Glutamatergic neuron (in vitro differentiated cells): ENCODE data around the gene STAB2. TPM values are rescaled to one million over a fixed set of nuclear protein-coding genes. Genes with fewer than 3 reads are reported as not detected.
"Not testable (repeated sequence)": the region's sequence is repeated elsewhere in the genome, so short reads cannot be mapped to it uniquely, and the experiment has no call there.

Source experiments
- DNase-seq: peaks from one replicate; pipeline ENCODE4 v3.0.0; 2022
- H3K27ac Mint-ChIP-seq: one replicate; pipeline ENCODE4 v1.8.0; 2020; ENCODE audit warnings: mild to moderate bottlenecking, mixed read lengths, inconsistent platforms; ENCODE audit not compliant: unreplicated experiment
- H3K27me3 Mint-ChIP-seq: one replicate; pipeline ENCODE4 v1.8.0; 2020; ENCODE audit warnings: mild to moderate bottlenecking, moderate library complexity, mixed read lengths, inconsistent platforms; ENCODE audit not compliant: unreplicated experiment
- H3K36me3 Mint-ChIP-seq: one replicate; pipeline ENCODE4 v1.8.0; 2020; ENCODE audit warnings: mild to moderate bottlenecking, mixed read lengths, inconsistent platforms; ENCODE audit not compliant: unreplicated experiment
- H3K4me1 Mint-ChIP-seq: one replicate; pipeline ENCODE4 v1.8.0; 2020; ENCODE audit warnings: mild to moderate bottlenecking, low read depth, mixed read lengths, inconsistent platforms; ENCODE audit not compliant: unreplicated experiment
- H3K4me3 Mint-ChIP-seq: one replicate; pipeline ENCODE4 v1.8.0; 2020; ENCODE audit warnings: mild to moderate bottlenecking, mixed read lengths, inconsistent platforms; ENCODE audit not compliant: unreplicated experiment
- H3K9me3 Mint-ChIP-seq: one replicate; pipeline ENCODE4 v1.8.0; 2020; ENCODE audit warnings: mild to moderate bottlenecking, moderate library complexity, mixed read lengths, inconsistent platforms; ENCODE audit not compliant: unreplicated experiment
- total RNA-seq: library from RNA; stranded (reverse); fragmentation: NEBNext Ultra II Directional; extraction: Animal tissue kit (Norgen Biotek cat#: 25700); gene quantifications from one replicate; pipeline ENCODE4 v1.2.1, GENCODE V29; 2021; ENCODE audit not compliant: unreplicated experiment
- TF ChIP-seq, protein P1 (sequence below): fragments of 200-600 bp; sonication (generic); IDR thresholded peaks from one replicate; pipeline ENCODE4 v1.5.0; 2021; ENCODE audit not compliant: partially characterized antibody, unreplicated experiment

STAB2 gene
- total RNA-seq, 1 donor from 2014 or later = not detected

DNA sequence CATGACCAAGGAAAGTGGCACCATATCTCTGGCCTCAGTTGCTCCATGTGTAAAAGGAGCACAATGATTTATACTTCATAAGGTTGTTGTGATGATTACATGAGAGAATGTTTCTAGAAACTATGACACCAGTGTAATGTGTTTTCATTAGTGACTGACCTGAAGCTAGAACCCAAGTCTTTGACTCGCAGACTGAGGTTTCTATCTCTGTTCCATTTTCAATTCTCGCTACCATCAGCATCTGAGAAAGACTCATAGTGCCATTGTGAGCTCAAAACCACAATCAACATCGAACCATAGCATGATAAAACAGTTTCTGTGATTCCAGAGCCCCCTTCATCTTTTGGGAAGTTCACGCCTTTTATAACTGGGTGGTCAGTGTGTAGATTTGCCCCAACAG, 53.8 kb downstream of the STAB2 start:
- Mint-ChIP-seq H3K4me3 (no peak overlapping the region), H3K36me3 (no peaks in the 10 kb centered on the region), H3K27ac (no peak overlapping the region), H3K27me3 (no peaks in the 10 kb centered on the region), H3K9me3 (no peaks in the 10 kb centered on the region), H3K4me1 (no peaks in the 10 kb centered on the region)
- TF ChIP-seq, protein P1, sequence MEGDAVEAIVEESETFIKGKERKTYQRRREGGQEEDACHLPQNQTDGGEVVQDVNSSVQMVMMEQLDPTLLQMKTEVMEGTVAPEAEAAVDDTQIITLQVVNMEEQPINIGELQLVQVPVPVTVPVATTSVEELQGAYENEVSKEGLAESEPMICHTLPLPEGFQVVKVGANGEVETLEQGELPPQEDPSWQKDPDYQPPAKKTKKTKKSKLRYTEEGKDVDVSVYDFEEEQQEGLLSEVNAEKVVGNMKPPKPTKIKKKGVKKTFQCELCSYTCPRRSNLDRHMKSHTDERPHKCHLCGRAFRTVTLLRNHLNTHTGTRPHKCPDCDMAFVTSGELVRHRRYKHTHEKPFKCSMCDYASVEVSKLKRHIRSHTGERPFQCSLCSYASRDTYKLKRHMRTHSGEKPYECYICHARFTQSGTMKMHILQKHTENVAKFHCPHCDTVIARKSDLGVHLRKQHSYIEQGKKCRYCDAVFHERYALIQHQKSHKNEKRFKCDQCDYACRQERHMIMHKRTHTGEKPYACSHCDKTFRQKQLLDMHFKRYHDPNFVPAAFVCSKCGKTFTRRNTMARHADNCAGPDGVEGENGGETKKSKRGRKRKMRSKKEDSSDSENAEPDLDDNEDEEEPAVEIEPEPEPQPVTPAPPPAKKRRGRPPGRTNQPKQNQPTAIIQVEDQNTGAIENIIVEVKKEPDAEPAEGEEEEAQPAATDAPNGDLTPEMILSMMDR = no peak
- DNase-seq = no peak

DNA sequence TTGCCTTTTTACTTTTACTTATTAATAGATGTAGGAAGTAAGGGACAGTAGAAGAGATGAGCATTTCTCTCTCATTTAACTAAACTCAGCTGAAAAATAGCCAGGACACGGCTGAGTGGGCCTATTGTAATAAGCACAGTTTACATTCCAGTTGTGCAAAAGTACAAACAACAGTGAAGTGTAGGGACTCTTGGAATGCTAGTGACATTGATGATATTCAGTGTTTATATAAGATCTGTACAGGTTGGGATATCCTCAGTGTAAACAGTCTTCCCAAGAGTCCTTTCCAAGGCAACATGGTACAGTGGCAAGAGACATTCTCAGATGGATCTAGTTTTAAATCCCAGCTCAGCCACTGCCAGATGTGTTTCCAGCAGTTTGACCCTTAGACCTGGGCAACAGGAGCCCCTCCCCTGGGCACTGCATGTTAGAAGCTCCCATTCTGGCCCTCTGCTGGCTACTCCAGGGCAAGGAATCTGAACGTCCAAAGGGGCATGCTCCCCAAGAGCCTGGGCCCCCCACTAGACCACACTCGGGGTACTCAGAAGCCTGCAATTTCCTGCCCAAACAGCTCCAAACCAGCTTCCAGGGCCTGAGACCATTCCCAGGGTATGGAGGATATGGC, 55.3 kb downstream of the STAB2 start:
- Mint-ChIP-seq H3K9me3 (peaks cover 2% of the 10 kb centered on the region), H3K27me3 (no peaks in the 10 kb centered on the region), H3K4me3 (no peak overlapping the region), H3K36me3 (no peaks in the 10 kb centered on the region), H3K4me1 (peaks cover 2% of the 10 kb centered on the region), H3K27ac (no peak overlapping the region)
- DNase-seq = no peak
- TF ChIP-seq, protein P1 = no peak

DNA sequence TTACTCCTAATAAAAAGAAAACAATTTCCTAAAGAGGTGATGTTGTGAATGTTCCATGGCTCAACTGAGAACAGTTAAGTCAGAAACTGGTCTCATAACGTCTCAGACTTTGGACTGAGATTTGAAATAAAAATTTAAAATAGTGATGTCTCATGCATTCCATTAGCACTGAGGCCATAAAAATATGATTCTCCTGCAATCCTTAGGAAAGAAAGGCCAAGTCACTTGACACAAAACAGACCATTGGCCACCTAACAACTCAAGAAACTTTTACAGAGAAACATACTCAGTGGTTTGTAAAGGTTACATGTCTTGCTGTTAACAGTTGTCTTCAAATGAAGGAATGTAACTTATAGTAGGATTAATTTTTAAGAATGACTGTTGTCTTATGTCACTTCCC, 58.1 kb downstream of the STAB2 start:
- no peak for DNase-seq
- H3K4me1 Mint-ChIP-seq = peaks cover 2% of the 10 kb centered on the region
- TF ChIP-seq, protein P1 = no peak
- H3K36me3 Mint-ChIP-seq = no peaks in the 10 kb centered on the region
- no peak overlapping the region for H3K27ac Mint-ChIP-seq
- no peak overlapping the region for H3K4me3 Mint-ChIP-seq
- H3K27me3 Mint-ChIP-seq = no peaks in the 10 kb centered on the region
- H3K9me3 Mint-ChIP-seq = peaks cover 3% of the 10 kb centered on the region

DNA sequence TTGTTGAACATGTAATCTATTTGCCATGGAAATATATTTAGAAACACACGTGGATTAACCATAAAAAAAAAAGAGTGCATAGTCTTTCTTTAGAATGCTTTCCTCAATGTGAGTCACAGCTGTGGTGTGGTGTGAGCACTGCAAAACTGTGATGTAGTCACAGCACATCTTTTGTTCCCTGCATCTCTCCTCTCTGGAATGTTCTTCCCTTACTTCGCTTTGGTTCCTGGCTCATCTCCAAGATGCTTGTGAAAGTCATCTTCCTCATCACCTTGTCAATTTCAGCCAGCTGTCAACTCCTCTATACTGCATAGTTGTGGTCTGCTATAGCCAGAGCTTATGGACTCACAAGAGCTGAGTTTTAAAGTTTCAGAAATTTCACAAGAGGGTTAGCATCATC, 60.2 kb downstream of the STAB2 start:
- no peak overlapping the region for H3K4me3 Mint-ChIP-seq
- peaks cover 2% of the 10 kb centered on the region for H3K4me1 Mint-ChIP-seq
- no peaks in the 10 kb centered on the region for H3K36me3 Mint-ChIP-seq
- H3K27me3 Mint-ChIP-seq = no peaks in the 10 kb centered on the region
- TF ChIP-seq, protein P1 = no peak
- peaks cover 3% of the 10 kb centered on the region for H3K9me3 Mint-ChIP-seq
- H3K27ac Mint-ChIP-seq = no peak overlapping the region
- DNase-seq = no peak

DNA sequence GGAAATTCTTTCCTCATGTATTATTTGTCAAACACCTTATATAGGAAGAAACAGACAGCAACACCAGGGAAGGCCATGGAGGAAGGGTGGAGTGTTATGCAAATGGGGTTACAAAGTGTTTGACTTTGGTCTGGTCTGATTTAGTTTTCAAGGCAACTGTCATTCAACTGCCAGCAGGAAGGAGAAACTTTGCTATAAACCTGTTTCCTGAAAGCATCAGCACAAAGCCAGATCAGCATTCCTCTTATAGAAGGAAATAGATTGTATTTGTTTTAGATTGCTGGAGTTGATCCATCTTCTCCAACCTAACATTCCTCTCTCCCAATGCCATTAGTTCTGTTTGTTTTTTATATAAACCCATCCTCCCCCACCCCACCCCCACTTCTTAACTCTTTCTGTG, 65.7 kb downstream of the STAB2 start:
- H3K27me3 Mint-ChIP-seq = no peaks in the 10 kb centered on the region
- TF ChIP-seq, protein P1 = no peak
- no peaks in the 10 kb centered on the region for H3K9me3 Mint-ChIP-seq
- H3K4me3 Mint-ChIP-seq = no peak overlapping the region
- no peaks in the 10 kb centered on the region for H3K36me3 Mint-ChIP-seq
- no peaks in the 10 kb centered on the region for H3K4me1 Mint-ChIP-seq
- no peak overlapping the region for H3K27ac Mint-ChIP-seq
- DNase-seq = no peak

DNA sequence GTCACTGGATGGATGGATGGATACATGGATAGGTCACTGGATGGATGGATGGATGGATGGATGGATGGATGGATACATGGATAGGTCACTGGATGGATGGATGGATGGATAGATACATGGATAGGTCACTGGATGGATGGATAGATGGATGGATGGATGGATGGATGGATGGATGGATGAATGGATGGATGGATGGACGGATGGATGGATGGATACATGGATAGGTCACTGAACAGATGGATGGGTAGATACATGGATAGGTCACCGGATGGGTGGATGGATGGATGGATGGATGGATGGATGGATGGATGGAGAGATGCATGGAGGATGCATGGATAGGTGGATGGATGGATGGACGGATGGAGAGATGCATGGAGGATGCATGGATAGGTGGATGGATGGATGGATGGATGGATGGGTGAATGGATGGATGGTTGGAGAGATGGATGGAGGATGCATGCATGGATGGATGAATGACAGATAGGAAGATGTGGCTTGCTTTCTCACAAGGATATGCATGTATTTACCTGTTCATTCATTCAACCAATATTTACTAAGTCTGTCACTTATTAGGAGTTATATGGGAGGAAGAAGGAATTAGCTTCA, 66.6 kb downstream of the STAB2 start:
- not testable (repeated sequence) for H3K4me3 Mint-ChIP-seq, DNase-seq, H3K36me3 Mint-ChIP-seq, H3K27ac Mint-ChIP-seq, H3K27me3 Mint-ChIP-seq, H3K9me3 Mint-ChIP-seq, H3K4me1 Mint-ChIP-seq
